SK-N-SH (cell line): ENCODE results near the gene FAM107B. TPM values are rescaled to one million over a fixed set of nuclear protein-coding genes. Genes with fewer than 3 reads are reported as not detected.
"Not testable (repeated sequence)": the region's sequence is repeated elsewhere in the genome, so short reads cannot be mapped to it uniquely, and the experiment has no call there.

Source experiments
- CTCF ChIA-PET: fragments of 300-600, 350-600 bp; formaldehyde crosslinking; extraction: SDS; loops from one replicate; lab custom pipeline; 2021; lab: Yijun Ruan, JAX
- POLR2A ChIA-PET: fragments of 350-600 bp; sonication (Branson Sonifier 250); formaldehyde crosslinking; extraction: SDS; loops from one replicate; lab custom pipeline; 2020; ENCODE audit warnings: antibody characterized with exemption, inconsistent platforms; lab: Yijun Ruan, JAX
- DNase-seq: peaks from one replicate; pipeline ENCODE4 v3.0.0; 2012
- H2AFZ ChIP-seq: fragments of 200-600 bp; sonication (generic); 2 replicates; pipeline ENCODE4 v1.8.1; 2016; ENCODE audit warnings: antibody characterized with exemption, mild to moderate bottlenecking, low read depth
- H3F3A ChIP-seq: fragments of 200-600 bp; sonication (generic); replicated peaks from 2 replicates; pipeline ENCODE3; 2016; ENCODE audit warnings: antibody characterized with exemption, mild to moderate bottlenecking; ENCODE audit not compliant: insufficient read depth
- H3K27ac ChIP-seq, 2 experiments: fragments of 200-500 bp in 1 of 2; fragments of 200-600 bp in 1 of 2; sonication (Bioruptor generic) in 1 of 2; sonication (generic), shearing (Covaris generic) in 1 of 2; 2 replicates each; pipeline versions ENCODE4 v1.5.1 to v1.6.1; 2014 to 2016; ENCODE audit warnings: low read depth in 2 of 2, inconsistent platforms in 1 of 2, low read length in 1 of 2, mild to moderate bottlenecking in 1 of 2, mixed read lengths in 1 of 2
- H3K27me3 ChIP-seq: fragments of 200-600 bp; sonication (generic), shearing (Covaris generic); 2 replicates; pipeline ENCODE4 v1.6.1; 2016; ENCODE audit warnings: mixed run types; ENCODE audit not compliant: insufficient read depth
- H3K36me3 ChIP-seq, 2 experiments: fragments of 200-500 bp in 1 of 2; fragments of 200-600 bp in 1 of 2; sonication (Bioruptor generic) in 1 of 2; sonication (generic) in 1 of 2; replicated peaks in 1 of 2; 2 replicates each; pipeline versions ENCODE3 to v1.5.1; 2014 to 2016; ENCODE audit warnings: low read length in 1 of 2, mild to moderate bottlenecking in 1 of 2; ENCODE audit not compliant: insufficient read depth in 2 of 2, control insufficient read depth in 1 of 2
- H3K4me1 ChIP-seq, 2 experiments: fragments of 200-500 bp in 1 of 2; fragments of 200-600 bp in 1 of 2; sonication (Bioruptor generic) in 1 of 2; sonication (generic), shearing (Covaris generic) in 1 of 2; 2 replicates each; pipeline versions ENCODE4 v1.5.1 to v1.6.1; 2014 to 2016; ENCODE audit warnings: low read depth in 1 of 2, low read length in 1 of 2, mixed run types in 1 of 2; ENCODE audit not compliant: insufficient read depth in 2 of 2, control insufficient read depth in 1 of 2
- H3K4me2 ChIP-seq: fragments of 200-600 bp; sonication (generic), shearing (Covaris generic); 2 replicates; pipeline ENCODE4 v1.6.1; 2017; ENCODE audit warnings: mixed run types
- H3K4me3 ChIP-seq, 2 experiments: fragments of 200-500 bp in 1 of 2; fragments of 200-600 bp in 1 of 2; sonication (Bioruptor generic) in 1 of 2; sonication (generic), shearing (Covaris generic) in 1 of 2; 2 replicates each; pipeline versions ENCODE4 v1.5.1 to v1.8.1; 2014 to 2016; ENCODE audit warnings: low read depth in 2 of 2, inconsistent platforms in 1 of 2, low read length in 1 of 2, mild to moderate bottlenecking in 1 of 2, mixed read lengths in 1 of 2, moderate library complexity in 1 of 2
- H3K79me2 ChIP-seq: fragments of 200-600 bp; sonication (generic); 2 replicates; pipeline ENCODE4 v1.8.1; 2017; ENCODE audit warnings: mild to moderate bottlenecking; ENCODE audit not compliant: insufficient read depth
- H3K9ac ChIP-seq: fragments of 200-600 bp; sonication (generic); 2 replicates; pipeline ENCODE4 v1.6.1; 2017; ENCODE audit warnings: mixed run types
- H3K9me2 ChIP-seq: fragments of 200-600 bp; sonication (generic); 2 replicates; pipeline ENCODE4 v1.6.1; 2017; ENCODE audit warnings: mixed run types
- H3K9me3 ChIP-seq: fragments of 200-600 bp; sonication (generic); 2 replicates; pipeline ENCODE4 v1.6.1; 2017; ENCODE audit warnings: mixed run types, mild to moderate bottlenecking, moderate library complexity
- H4K20me1 ChIP-seq: fragments of 200-600 bp; sonication (generic); 2 replicates; pipeline ENCODE4 v1.6.1; 2017; ENCODE audit warnings: mild to moderate bottlenecking, mixed run types; ENCODE audit not compliant: insufficient read depth
- CTCF ChIP-seq: fragments of 200-600 bp; sonication (generic); IDR thresholded peaks from 2 replicates; pipeline ENCODE4 v1.6.1; 2017; ENCODE audit warnings: antibody characterized with exemption, mild to moderate bottlenecking, moderate library complexity
- ELF1 ChIP-seq: IDR thresholded peaks from 2 replicates; pipeline ENCODE4 v1.4.0; 2012
- EP300 ChIP-seq, 2 experiments: IDR thresholded peaks; 2 replicates each; pipeline versions ENCODE4 v1.4.0 to v1.6.1; 2012; ENCODE audit warnings: borderline replicate concordance in 1 of 2, low read depth in 1 of 2, low read length in 1 of 2
- FOSL2 ChIP-seq: IDR thresholded peaks from 2 replicates; pipeline ENCODE4 v1.4.0; 2012; ENCODE audit warnings: low read depth, mild to moderate bottlenecking, moderate library complexity, borderline replicate concordance
- FOXM1 ChIP-seq: IDR thresholded peaks from 2 replicates; pipeline ENCODE4 v1.4.0; 2012; ENCODE audit warnings: low read depth, mild to moderate bottlenecking
- IRF3 ChIP-seq: fragments of 150-350 bp; IDR thresholded peaks from 2 replicates; pipeline ENCODE4 v1.6.1; 2016; ENCODE audit warnings: mild to moderate bottlenecking, low read depth, low read length
- MEF2A ChIP-seq: IDR thresholded peaks from 2 replicates; pipeline ENCODE4 v1.4.0; 2012; ENCODE audit warnings: low read depth, borderline replicate concordance
- MXI1 ChIP-seq: IDR thresholded peaks from 2 replicates; pipeline ENCODE4 v1.6.1; 2012; ENCODE audit warnings: mild to moderate bottlenecking, low read depth, low read length, improper control_type of control experiment
- POLR2AphosphoS5 ChIP-seq: IDR thresholded peaks from 2 replicates; pipeline ENCODE4 v1.6.1; 2012; ENCODE audit warnings: low read depth, low read length
- RCOR1 ChIP-seq: fragments of 150-350 bp; IDR thresholded peaks from 2 replicates; pipeline ENCODE4 v1.6.1; 2017; ENCODE audit warnings: antibody characterized with exemption, low read length
- REST ChIP-seq: IDR thresholded peaks from 2 replicates; pipeline ENCODE4 v1.6.1; 2012; ENCODE audit warnings: mild to moderate bottlenecking, low read depth, low read length, moderate library complexity
- RFX5 ChIP-seq: IDR thresholded peaks from 2 replicates; pipeline ENCODE4 v1.6.1; 2012; ENCODE audit warnings: mild to moderate bottlenecking, improper control_type of control experiment, low read length
- TAF1 ChIP-seq: IDR thresholded peaks from 2 replicates; pipeline ENCODE4 v1.6.1; 2012; ENCODE audit warnings: low read depth, mild to moderate bottlenecking, low read length, moderate library complexity, borderline replicate concordance
- TCF12 ChIP-seq: IDR thresholded peaks from 2 replicates; pipeline ENCODE4 v1.4.0; 2012
- USF1 ChIP-seq: IDR thresholded peaks from 2 replicates; pipeline ENCODE4 v1.4.0; 2012; ENCODE audit warnings: low read depth, borderline replicate concordance
- WGBS: methylation state at CpG from one replicate; pipeline ENCODE4 v1.1.6; 2017; ENCODE audit warnings: low lambda C conversion rate; 5-methylcytosine and 5-hydroxymethylcytosine counted together
- polyA plus RNA-seq, 3 experiments: library from polyadenylated mRNA; depleted of rRNA; stranded (reverse); fragments of >200 nt; gene quantifications; 2 replicates each; pipeline ENCODE4 v1.2.3, GENCODE V29; 2012

FAM107B gene
- polyA plus RNA-seq, 1 of the 3 experiments (the other 2 are of a cell fraction) = 1.0 TPM

GRCh38 chr10:14659626-14660196, 115.0 kb downstream of the FAM107B start:
- Histone ChIP-seq H3K9me2 (no peaks in the 10 kb centered on the region), H3K9me3 (no peaks in the 10 kb centered on the region)
- TF ChIP-seq MXI1 (no peak), TCF12 (no peak), FOXM1 (no peak), USF1 (no peak), RCOR1 (no peak), RFX5 (no peak), TAF1 (no peak), CTCF (no peak), REST (no peak), EP300 (IDR thresholded peaks at IDR 0.05; ENCODE audit: borderline replicate concordance in 1 of 2, low read depth in 1 of 2, low read length in 1 of 2) (no peak), MEF2A (no peak), IRF3 (no peak), POLR2AphosphoS5 (no peak), ELF1 (no peak), FOSL2 (no peak)
- TF ChIP-seq, all 33 proteins: peak for 0
- Histone ChIP-seq H3K79me2 (no peaks in the 10 kb centered on the region), H3K27ac (no peak overlapping the region), H3F3A (no peaks in the 10 kb centered on the region), H3K27me3 (no peaks in the 10 kb centered on the region), H3K4me1 (peaks cover 0 to 3% of the 10 kb centered on the region in 2 experiments; a peak in 1 of 4 replicates), H2AFZ (no peak overlapping the region), H3K36me3 (no peaks in the 10 kb centered on the region), H4K20me1 (no peaks in the 10 kb centered on the region), H3K4me2 (no peak overlapping the region), H3K4me3 (no peak overlapping the region), H3K9ac (no peak overlapping the region)
- DNase-seq = no peak
- ChIA-PET CTCF (no interaction called here), POLR2A (no interaction called here)
- 56% methylated on average over 7 of the region's 7 CpGs for WGBS

- WGBS = 81% methylated on average over 6 of the region's 6 CpGs
- H3K36me3 ChIP-seq, H3K27ac ChIP-seq, H3K79me2 ChIP-seq, H3K9ac ChIP-seq, H3K9me3 ChIP-seq, H3K9me2 ChIP-seq, H3K4me2 ChIP-seq, H2AFZ ChIP-seq, DNase-seq, POLR2A ChIA-PET, CTCF ChIA-PET, H3K4me1 ChIP-seq, H4K20me1 ChIP-seq, H3F3A ChIP-seq, H3K27me3 ChIP-seq, H3K4me3 ChIP-seq: not testable (repeated sequence)
Measured at GRCh38 chr10:14659137-14659536, 115.6 kb downstream of the FAM107B start.
